Progenitor cell of endocrine pancreas (in vitro differentiated cells): ENCODE results near the gene APBB2. TPM values are rescaled to one million over a fixed set of nuclear protein-coding genes. Genes with fewer than 3 reads are reported as not detected.
A peak's percentile ranks its signal among the peaks of the same experiment; 100 is the strongest.

Source experiments
- DNase-seq: peaks from one replicate; pipeline ENCODE4 v3.0.0; 2021; ENCODE audit warnings: low spot score; ENCODE audit not compliant: unreplicated experiment
- H3K27ac Mint-ChIP-seq: 2 replicates; pipeline ENCODE4 v1.8.0; 2021; ENCODE audit warnings: mild to moderate bottlenecking, moderate library complexity, mixed read lengths
- H3K27me3 Mint-ChIP-seq: 2 replicates; pipeline ENCODE4 v1.8.0; 2021; ENCODE audit warnings: mixed read lengths
- H3K36me3 Mint-ChIP-seq: 2 replicates; pipeline ENCODE4 v1.8.0; 2022; ENCODE audit warnings: mixed read lengths; ENCODE audit not compliant: insufficient read depth
- H3K4me1 Mint-ChIP-seq: 2 replicates; pipeline ENCODE4 v1.8.0; 2021; ENCODE audit warnings: low read depth, mixed read lengths
- H3K4me3 Mint-ChIP-seq: 2 replicates; pipeline ENCODE4 v1.8.0; 2021; ENCODE audit warnings: low read depth, mild to moderate bottlenecking, moderate library complexity, mixed read lengths
- H3K9me3 Mint-ChIP-seq: 2 replicates; pipeline ENCODE4 v1.8.0; 2021; ENCODE audit warnings: low read depth, mixed read lengths
- CTCF ChIP-seq: fragments of 200-600 bp; sonication (generic); IDR thresholded peaks from one replicate; pipeline ENCODE4 v1.5.0; 2021; ENCODE audit warnings: antibody characterized with exemption, mild to moderate bottlenecking; ENCODE audit not compliant: unreplicated experiment
- total RNA-seq: library from RNA; stranded (reverse); gene quantifications from 2 replicates; pipeline ENCODE4 v1.2.1, GENCODE V29; 2021

Gene APBB2
- total RNA-seq, 1 donor from 2014 or later = 61.7 TPM

DNA sequence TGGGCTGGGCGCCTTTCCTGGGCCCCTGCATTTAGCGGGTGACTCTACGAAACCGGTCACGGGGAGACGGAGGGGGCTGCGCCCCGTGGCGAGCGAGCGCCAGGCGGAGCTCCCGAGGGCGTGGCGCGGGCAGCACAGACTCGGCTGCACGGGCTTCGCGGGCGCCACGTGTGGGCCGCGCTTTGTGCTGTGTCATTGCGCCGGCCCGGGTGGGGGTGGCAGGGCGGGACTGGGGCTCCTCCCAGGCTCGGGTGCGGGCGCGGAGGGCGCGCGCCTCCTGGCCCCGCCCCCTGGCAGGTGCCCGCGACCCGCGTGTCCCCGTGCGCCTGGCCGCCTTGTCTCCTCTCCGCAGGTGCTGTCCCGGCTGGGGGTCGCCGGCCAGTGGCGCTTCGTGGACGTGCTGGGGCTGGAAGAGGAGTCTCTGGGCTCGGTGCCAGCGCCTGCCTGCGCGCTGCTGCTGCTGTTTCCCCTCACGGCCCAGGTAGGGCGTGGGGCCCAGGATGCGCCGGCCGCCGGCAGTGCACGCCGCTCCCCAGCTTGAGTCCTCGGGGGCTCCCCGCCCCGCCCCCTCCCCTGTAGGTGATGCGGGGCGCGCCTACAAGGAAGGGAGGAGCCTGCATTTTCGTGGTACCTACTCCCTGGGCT, 43.0 kb upstream of the APBB2 start:
- H3K27ac Mint-ChIP-seq = peak overlapping the region; percentile 95

DNA sequence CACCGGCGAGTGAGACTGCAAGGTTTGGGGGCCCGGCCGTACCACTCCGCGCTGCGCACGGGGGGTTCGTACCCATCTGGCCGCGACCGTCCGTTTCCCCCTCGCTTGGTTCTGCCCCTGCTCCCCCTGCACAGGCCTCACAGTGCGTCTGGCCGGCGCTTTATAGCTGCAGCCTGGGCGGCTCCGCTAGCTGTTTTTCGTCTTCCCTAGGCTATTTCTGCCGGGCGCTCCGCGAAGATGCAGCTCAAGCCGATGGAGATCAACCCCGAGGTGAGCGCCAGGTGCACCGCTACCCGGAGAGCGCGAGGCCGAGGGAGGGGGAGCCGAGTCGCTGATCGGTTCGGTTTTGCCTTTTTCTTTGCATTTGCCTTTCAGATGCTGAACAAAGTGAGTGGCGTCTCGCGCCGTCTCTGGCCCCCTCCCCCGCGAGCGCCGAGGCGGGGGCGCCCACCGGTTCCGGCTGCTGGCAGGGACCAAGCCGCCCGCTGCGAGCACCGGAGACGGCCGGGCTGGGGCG, 42.5 kb upstream of the APBB2 start, which contains the start of gene UCHL1:
Gene UCHL1 (plus strand): TSS at position 189 of the 517 bp plus-strand sequence. CDS start 49 bp downstream, at position 238.
- H3K36me3 Mint-ChIP-seq = peaks cover 9% of the 10 kb centered on the region
- no peak for TF ChIP-seq CTCF
- no peaks in the 10 kb centered on the region for H3K9me3 Mint-ChIP-seq
- H3K27ac Mint-ChIP-seq = peak within 1 kb of the TSS; percentile 95
- peak; percentile 79 for DNase-seq
- peaks cover 15% of the 10 kb centered on the region for H3K27me3 Mint-ChIP-seq
- H3K4me3 Mint-ChIP-seq = peak within 1 kb of the TSS; percentile 88
- peaks cover 15% of the 10 kb centered on the region for H3K4me1 Mint-ChIP-seq

More for the DNA sequence above, 43.0 kb upstream of the APBB2 start:
- H3K4me3 Mint-ChIP-seq = peak overlapping the region; percentile 88
- no peaks in the 10 kb centered on the region for H3K9me3 Mint-ChIP-seq
- H3K4me1 Mint-ChIP-seq = peaks cover 15% of the 10 kb centered on the region
- peaks cover 15% of the 10 kb centered on the region for H3K27me3 Mint-ChIP-seq
- peaks cover 9% of the 10 kb centered on the region for H3K36me3 Mint-ChIP-seq
- DNase-seq = peak; percentile 59
- TF ChIP-seq CTCF = no peak

DNA sequence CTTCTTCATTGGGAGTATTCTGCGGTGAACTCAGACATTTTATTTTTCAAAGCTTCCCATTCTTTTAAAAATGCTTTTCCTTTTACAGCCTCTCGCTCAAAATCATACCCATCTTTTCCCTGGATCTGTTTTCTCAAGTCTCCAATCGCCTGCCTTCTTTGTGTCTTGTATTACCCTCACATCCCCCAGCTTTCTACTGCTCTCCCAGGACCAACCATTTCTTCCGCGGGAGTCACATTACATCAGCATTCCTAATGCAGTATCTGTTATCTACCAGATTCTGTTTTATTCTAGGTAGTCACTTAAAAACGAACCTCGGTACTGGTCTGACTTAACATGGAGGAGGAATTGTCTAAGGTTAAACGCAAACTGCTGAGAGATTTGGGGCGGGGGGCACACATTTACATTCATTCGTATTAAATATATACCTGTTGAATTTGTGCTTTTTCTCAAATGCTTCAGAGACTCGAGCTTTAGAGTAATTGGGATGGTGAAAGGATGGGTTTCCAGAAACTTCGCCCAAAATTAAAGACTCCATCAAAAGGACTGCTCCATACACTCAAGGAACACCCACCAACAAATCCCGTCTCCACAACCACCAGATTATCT, 41.9 kb upstream of the APBB2 start:
- TF ChIP-seq CTCF = no peak
- peak overlapping the region; percentile 83 for H3K4me3 Mint-ChIP-seq
- H3K36me3 Mint-ChIP-seq = peaks cover 5% of the 10 kb centered on the region
- DNase-seq = no peak
- peak overlapping the region; percentile 12 for H3K27ac Mint-ChIP-seq
- H3K9me3 Mint-ChIP-seq = no peaks in the 10 kb centered on the region
- peaks cover 15% of the 10 kb centered on the region for H3K27me3 Mint-ChIP-seq
- H3K4me1 Mint-ChIP-seq = peaks cover 15% of the 10 kb centered on the region

GRCh38 chr4:41245983-41246382, 31.6 kb upstream of the APBB2 start:
- no peak for TF ChIP-seq CTCF
- no peak for DNase-seq
- peaks cover 1% of the 10 kb centered on the region for H3K4me1 Mint-ChIP-seq
- peaks cover 1% of the 10 kb centered on the region for H3K36me3 Mint-ChIP-seq
- no peaks in the 10 kb centered on the region for H3K9me3 Mint-ChIP-seq
- no peak overlapping the region for H3K27ac Mint-ChIP-seq
- peaks cover 6% of the 10 kb centered on the region for H3K27me3 Mint-ChIP-seq
- no peak overlapping the region for H3K4me3 Mint-ChIP-seq

- H3K4me1 Mint-ChIP-seq = peaks cover 3% of the 10 kb centered on the region
Observed at GRCh38 chr4:41241919-41242318, 27.6 kb upstream of the APBB2 start.

More at GRCh38 chr4:41241919-41242318, 27.6 kb upstream of the APBB2 start:
- Mint-ChIP-seq H3K36me3 (no peaks in the 10 kb centered on the region), H3K9me3 (peaks cover 3% of the 10 kb centered on the region), H3K4me3 (no peak overlapping the region), H3K27ac (no peak overlapping the region), H3K27me3 (no peaks in the 10 kb centered on the region)
- TF ChIP-seq CTCF = no peak
- DNase-seq = no peak
